ENCODE data around the gene MMP2. TPM values are rescaled to one million over a fixed set of nuclear protein-coding genes. Genes with fewer than 3 reads are reported as not detected.
A peak's percentile ranks its signal among the peaks of the same experiment; 100 is the strongest.

Gene MMP2
- total and polyA plus RNA-seq, 2 of the 13 experiments (the other 11 are each of a cell fraction or from before 2014, with no cell fraction given): 0.31 to 1.3 TPM

- TF ChIP-seq ARID4A (CRISPR knock-in tag; IDR thresholded peaks at IDR 0.05; ENCODE audit: borderline replicate concordance): peak; percentile 47; the same call in 1 of the 2 replicates
- no peak for TF ChIP-seq ZNF709 (CRISPR knock-in tag; IDR thresholded peaks at IDR 0.05)
- no peak for TF ChIP-seq ZNF431 (CRISPR knock-in tag; IDR thresholded peaks at IDR 0.05; ENCODE audit: borderline replicate concordance, low read depth)
- no peak for TF ChIP-seq ZNF576 (CRISPR knock-in tag; IDR thresholded peaks at IDR 0.05)
- no peak for TF ChIP-seq ZBTB34 (CRISPR knock-in tag; IDR thresholded peaks at IDR 0.05)
- no peak for TF ChIP-seq ZHX1 (CRISPR knock-in tag; IDR thresholded peaks at IDR 0.05; ENCODE audit: low read depth)
- no peak; the same call in 1 of the 2 replicates for TF ChIP-seq NRL (CRISPR knock-in tag; IDR thresholded peaks at IDR 0.05; ENCODE audit: borderline replicate concordance)
- TF ChIP-seq ONECUT2 (CRISPR knock-in tag; IDR thresholded peaks at IDR 0.05): no peak
- no peak for TF ChIP-seq TRIM22 (IDR thresholded peaks at IDR 0.05)
- 0 out of 2 replicates have a peak, but pooled peaks have one; percentile 48 for TF ChIP-seq ZNF761 (CRISPR knock-in tag; conservative IDR thresholded peaks at IDR 0.05)
- TF ChIP-seq KLF13 (CRISPR knock-in tag; IDR thresholded peaks at IDR 0.05): no peak
- TF ChIP-seq ADNP (CRISPR knock-in tag; IDR thresholded peaks at IDR 0.05): 0 out of 2 replicates have a peak, but pooled peaks have one; percentile 18
- no peak for TF ChIP-seq HNRNPH1 (optimal IDR thresholded peaks at IDR 0.05; ENCODE audit: low read depth, low read length)
- TF ChIP-seq MEF2D (CRISPR knock-in tag; IDR thresholded peaks at IDR 0.05): no peak
- TF ChIP-seq ZNF570 (CRISPR knock-in tag; IDR thresholded peaks at IDR 0.05; ENCODE audit: borderline replicate concordance): no peak
- TF ChIP-seq PBX3 (CRISPR knock-in tag; IDR thresholded peaks at IDR 0.05; ENCODE audit: borderline replicate concordance): no peak
These were observed 30.2 kb downstream of the MMP2 start, which contains the start of gene LPCAT2 (continued) for GRCh38 chr16:55508941-55509931.

Data from HepG2 (cell line).